Tibial nerve (tissue), 4 donors: ENCODE data around the gene SPEF2.

Source experiments
- EP300 ChIP-seq, 2 donors: sonication (generic); formaldehyde crosslinking; IDR thresholded peaks; one replicate each; pipeline ENCODE4 v1.6.1; 2017; ENCODE audit warnings: antibody characterized with exemption in 2 of 2, mild to moderate bottlenecking in 1 of 2
- TF ChIP-seq, protein P1 (sequence below), 5 experiments: fragments of 200-600 bp in 3 of 5; fragments of 450-650 bp in 2 of 5; sonication (generic) in 3 of 5; IDR thresholded peaks; one replicate each; pipeline ENCODE4 v1.5.1; 2016 to 2019; ENCODE audit warnings: antibody characterized with exemption in 5 of 5, mild to moderate bottlenecking in 3 of 5, moderate library complexity in 2 of 5

DNA sequence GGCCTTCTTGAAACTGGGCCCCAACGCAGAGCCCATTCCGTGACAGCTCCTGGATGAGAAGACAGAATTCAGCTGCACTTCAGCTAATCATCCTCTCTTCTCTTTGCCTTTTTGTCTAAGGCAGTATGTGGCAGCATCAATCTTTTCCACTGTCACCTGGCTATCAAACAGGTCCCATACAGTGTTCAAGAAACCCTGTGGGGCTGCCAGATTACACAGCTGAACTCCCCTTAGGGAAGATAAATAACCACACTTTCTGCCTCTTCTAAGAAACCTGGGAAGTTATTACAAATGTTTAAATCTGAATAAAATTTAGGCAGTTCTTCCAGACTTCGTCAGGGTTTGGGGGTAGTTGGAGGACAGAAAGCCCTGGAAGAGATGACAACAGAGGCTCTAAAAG, 61.0 kb downstream of the SPEF2 start:
- TF ChIP-seq, protein P1, sequence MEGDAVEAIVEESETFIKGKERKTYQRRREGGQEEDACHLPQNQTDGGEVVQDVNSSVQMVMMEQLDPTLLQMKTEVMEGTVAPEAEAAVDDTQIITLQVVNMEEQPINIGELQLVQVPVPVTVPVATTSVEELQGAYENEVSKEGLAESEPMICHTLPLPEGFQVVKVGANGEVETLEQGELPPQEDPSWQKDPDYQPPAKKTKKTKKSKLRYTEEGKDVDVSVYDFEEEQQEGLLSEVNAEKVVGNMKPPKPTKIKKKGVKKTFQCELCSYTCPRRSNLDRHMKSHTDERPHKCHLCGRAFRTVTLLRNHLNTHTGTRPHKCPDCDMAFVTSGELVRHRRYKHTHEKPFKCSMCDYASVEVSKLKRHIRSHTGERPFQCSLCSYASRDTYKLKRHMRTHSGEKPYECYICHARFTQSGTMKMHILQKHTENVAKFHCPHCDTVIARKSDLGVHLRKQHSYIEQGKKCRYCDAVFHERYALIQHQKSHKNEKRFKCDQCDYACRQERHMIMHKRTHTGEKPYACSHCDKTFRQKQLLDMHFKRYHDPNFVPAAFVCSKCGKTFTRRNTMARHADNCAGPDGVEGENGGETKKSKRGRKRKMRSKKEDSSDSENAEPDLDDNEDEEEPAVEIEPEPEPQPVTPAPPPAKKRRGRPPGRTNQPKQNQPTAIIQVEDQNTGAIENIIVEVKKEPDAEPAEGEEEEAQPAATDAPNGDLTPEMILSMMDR (IDR thresholded peaks at IDR 0.05), result no peak
- TF ChIP-seq EP300 (IDR thresholded peaks at IDR 0.05), result no peak
